ENCODE data around the gene TAS1R3.

The TAS1R3 gene

DNA sequence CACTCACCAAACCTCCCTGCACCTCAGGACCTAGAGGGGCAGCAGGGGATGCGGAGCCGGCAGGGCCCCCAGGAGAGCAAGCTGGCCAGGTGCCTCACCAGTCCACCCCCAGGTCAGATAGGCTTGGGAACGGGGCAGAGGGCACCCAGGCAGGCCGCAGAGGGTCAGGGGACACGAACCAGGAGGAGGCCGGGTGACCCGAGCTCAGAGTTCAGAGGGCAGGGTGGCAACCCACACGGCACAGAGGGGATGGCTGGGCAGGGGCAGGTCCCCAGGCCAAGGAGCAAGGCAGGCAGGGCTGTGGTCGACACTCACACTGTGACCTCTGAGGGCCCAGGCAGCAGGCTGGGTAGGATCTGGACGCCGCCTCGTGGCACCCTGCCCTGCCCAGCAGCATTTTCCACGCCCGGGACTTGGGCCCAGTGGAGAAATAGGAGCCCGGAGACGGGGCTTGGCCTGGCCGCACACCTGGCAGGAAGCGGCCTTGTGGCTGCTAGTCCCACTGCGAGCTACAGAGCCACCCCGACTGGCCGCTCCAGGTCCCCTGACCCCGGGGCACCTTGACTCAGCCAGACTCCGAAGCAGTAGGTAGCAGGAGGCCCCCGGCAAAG, 12.8 kb downstream of the TAS1R3 start:
- no peak overlapping the region for H3K4me3 ChIP-seq (ENCODE audit: control insufficient read depth in 1 of 7, extremely low read depth in 1 of 7, insufficient read depth in 4 of 7, low read depth in 2 of 7, low read length in 6 of 7)
- POLR2A ChIA-PET = interaction anchor here (0.8 kb wide), 1 partner anchor 9 kb away, joined by 4 read pairs; no protein-coding TSS in a partner anchor
- no peaks in the 10 kb centered on the region for H3K27me3 ChIP-seq (replicated peaks in 2 of 5; ENCODE audit: control insufficient read depth in 4 of 5, insufficient read depth in 5 of 5, low read length in 4 of 5)
- CTCF ChIA-PET = no interaction called here
- 95% methylated on average over 24 of the region's 24 CpGs for WGBS (ENCODE audit: insufficient coverage)
- no peaks in the 10 kb centered on the region for H3K9me3 ChIP-seq (ENCODE audit: control extremely low read depth in 1 of 5, control insufficient read depth in 4 of 5, insufficient read depth in 2 of 5, low read depth in 1 of 5, low read length in 4 of 5)
- peaks cover 0 to 17% (median 14%) of the 10 kb centered on the region in 4 experiments for H3K4me1 ChIP-seq (ENCODE audit: control extremely low read depth in 1 of 4, control insufficient read depth in 4 of 4, insufficient read depth in 4 of 4, low read length in 3 of 4)
- no peak overlapping the region for H3K27ac ChIP-seq (ENCODE audit: insufficient read depth in 1 of 2, low read depth in 1 of 2, low read length in 2 of 2, poor library complexity in 1 of 2, severe bottlenecking in 2 of 2)
- DNase-seq = no peak
- peaks cover 3 to 29% (median 14%) of the 10 kb centered on the region in 4 experiments for H3K36me3 ChIP-seq (ENCODE audit: control insufficient read depth in 4 of 4, insufficient read depth in 4 of 4, low read length in 3 of 4)

DNA sequence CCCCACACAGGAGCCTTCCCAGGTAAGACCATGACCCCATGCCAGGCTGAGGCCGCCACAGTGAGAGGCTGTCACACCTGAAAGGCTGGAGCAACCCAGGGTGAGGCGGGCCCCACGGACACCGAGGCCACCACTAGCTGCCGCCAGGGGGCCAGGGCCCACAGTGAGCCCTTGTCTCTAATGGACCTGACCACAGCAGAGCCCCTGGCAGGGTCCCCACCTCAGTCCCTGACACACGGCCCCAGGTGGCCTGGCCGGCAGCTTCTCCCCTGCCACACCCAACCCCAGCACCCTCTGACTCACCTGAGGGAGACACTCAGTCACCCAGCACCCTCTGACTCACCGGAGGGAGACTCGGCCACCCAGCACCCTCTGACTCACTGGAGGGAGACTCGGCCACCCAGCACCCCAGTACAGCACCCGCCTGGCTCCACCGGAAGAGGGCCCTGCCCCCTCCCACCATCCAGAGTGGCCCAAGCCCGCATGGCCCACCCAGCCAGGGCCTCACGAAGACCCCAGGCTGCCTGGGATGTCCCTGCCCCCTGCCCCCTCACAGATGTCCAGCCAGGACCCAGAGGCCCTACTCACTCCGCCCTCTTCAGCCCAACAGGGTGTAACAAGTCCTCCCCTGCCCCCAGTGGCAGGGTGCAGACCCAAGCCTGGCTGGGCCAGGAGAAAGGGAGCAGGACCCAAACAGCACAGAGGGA, 13.7 kb downstream of the TAS1R3 start:
- Histone ChIP-seq H3K4me3 (ENCODE audit: control insufficient read depth in 1 of 7, extremely low read depth in 1 of 7, insufficient read depth in 4 of 7, low read depth in 2 of 7, low read length in 6 of 7) (no peak overlapping the region), H3K36me3 (ENCODE audit: control insufficient read depth in 4 of 4, insufficient read depth in 4 of 4, low read length in 3 of 4) (peaks cover 3 to 22% (median 11%) of the 10 kb centered on the region in 4 experiments), H3K9me3 (ENCODE audit: control extremely low read depth in 1 of 5, control insufficient read depth in 4 of 5, insufficient read depth in 2 of 5, low read depth in 1 of 5, low read length in 4 of 5) (no peaks in the 10 kb centered on the region), H3K27me3 (replicated peaks in 2 of 5; ENCODE audit: control insufficient read depth in 4 of 5, insufficient read depth in 5 of 5, low read length in 4 of 5) (no peaks in the 10 kb centered on the region), H3K27ac (ENCODE audit: insufficient read depth in 1 of 2, low read depth in 1 of 2, low read length in 2 of 2, poor library complexity in 1 of 2, severe bottlenecking in 2 of 2) (no peak overlapping the region), H3K4me1 (ENCODE audit: control extremely low read depth in 1 of 4, control insufficient read depth in 4 of 4, insufficient read depth in 4 of 4, low read length in 3 of 4) (peaks cover 0 to 17% (median 15%) of the 10 kb centered on the region in 4 experiments)
- ChIA-PET POLR2A (no interaction called here), CTCF (interaction anchor here (2.2 kb wide), 1 partner anchor 27 kb away, joined by 7 read pairs; no protein-coding TSS in a partner anchor)
- no peak for DNase-seq
- over 99% methylated on average over 12 of the region's 15 CpGs for WGBS (ENCODE audit: insufficient coverage)

DNA sequence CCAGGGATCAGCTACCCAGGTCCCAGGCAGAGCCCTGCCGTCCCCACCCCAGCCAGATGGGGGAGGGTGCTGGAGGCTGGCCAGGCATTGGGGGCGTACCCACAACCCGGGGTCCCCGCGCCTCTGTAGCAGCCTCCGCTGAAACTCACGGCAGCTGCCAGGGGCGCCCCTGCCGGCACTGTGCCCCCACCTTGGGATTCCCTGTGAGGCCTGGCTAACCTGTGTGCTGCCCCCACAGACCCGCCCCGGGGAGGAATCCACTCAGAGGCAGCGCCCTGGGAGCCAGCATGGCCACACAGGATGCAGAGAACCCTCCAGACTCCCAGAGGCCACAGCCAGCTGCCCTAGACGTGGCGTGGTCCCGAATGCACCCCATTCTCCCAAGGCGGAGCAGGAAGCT, 14.3 kb downstream of the TAS1R3 start:
- Histone ChIP-seq H3K4me3 (ENCODE audit: control insufficient read depth in 1 of 7, extremely low read depth in 1 of 7, insufficient read depth in 4 of 7, low read depth in 2 of 7, low read length in 6 of 7) (no peak overlapping the region), H3K36me3 (ENCODE audit: control insufficient read depth in 4 of 4, insufficient read depth in 4 of 4, low read length in 3 of 4) (peaks cover 3 to 17% (median 8%) of the 10 kb centered on the region in 4 experiments), H3K4me1 (ENCODE audit: control extremely low read depth in 1 of 4, control insufficient read depth in 4 of 4, insufficient read depth in 4 of 4, low read length in 3 of 4) (peaks cover 0 to 17% (median 15%) of the 10 kb centered on the region in 4 experiments), H3K27ac (ENCODE audit: insufficient read depth in 1 of 2, low read depth in 1 of 2, low read length in 2 of 2, poor library complexity in 1 of 2, severe bottlenecking in 2 of 2) (no peak overlapping the region), H3K9me3 (ENCODE audit: control extremely low read depth in 1 of 5, control insufficient read depth in 4 of 5, insufficient read depth in 2 of 5, low read depth in 1 of 5, low read length in 4 of 5) (no peaks in the 10 kb centered on the region), H3K27me3 (replicated peaks in 2 of 5; ENCODE audit: control insufficient read depth in 4 of 5, insufficient read depth in 5 of 5, low read length in 4 of 5) (no peaks in the 10 kb centered on the region)
- POLR2A ChIA-PET = no interaction called here
- WGBS (ENCODE audit: insufficient coverage) = 98% methylated on average over 14 of the region's 16 CpGs
- no peak for DNase-seq
- CTCF ChIA-PET = interaction anchor here (2.2 kb wide), 1 partner anchor 26 kb away, joined by 7 read pairs; no protein-coding TSS in a partner anchor

DNA sequence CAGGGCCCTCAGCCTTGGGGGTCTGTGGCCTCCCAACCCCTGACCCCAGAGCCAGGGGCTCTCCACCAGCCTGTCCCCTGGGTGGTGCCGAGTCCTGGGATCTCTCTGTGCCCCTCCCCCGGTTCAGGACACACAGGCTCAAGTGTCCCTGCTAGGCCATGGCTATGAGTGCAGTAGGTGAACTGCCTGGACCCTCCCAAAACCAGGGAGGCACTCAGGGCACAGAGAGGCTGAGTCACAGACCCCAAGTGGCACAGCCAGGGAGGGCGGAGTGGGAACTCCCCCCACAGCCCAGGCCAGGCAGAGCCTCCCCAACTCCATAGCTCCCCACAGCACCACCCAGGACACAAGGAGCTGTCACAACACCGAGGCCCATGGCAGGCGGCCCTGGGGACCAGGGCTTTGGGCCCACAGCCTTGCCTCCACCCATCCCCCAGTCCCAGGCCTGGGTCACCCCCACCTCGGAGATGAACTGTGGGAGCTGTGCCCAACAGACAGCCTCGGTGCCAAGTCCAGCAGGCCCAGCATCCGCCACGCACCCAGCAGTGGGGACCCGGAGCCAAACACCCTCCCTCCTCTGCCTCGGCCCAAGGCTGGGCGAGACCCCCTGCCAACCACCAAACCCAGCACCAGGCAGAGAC, 14.9 kb downstream of the TAS1R3 start:
- 94% methylated on average over 6 of the region's 12 CpGs for WGBS (ENCODE audit: insufficient coverage)
- no peaks in the 10 kb centered on the region for H3K9me3 ChIP-seq (ENCODE audit: control extremely low read depth in 1 of 5, control insufficient read depth in 4 of 5, insufficient read depth in 2 of 5, low read depth in 1 of 5, low read length in 4 of 5)
- no peak for DNase-seq
- peaks cover 0 to 17% (median 15%) of the 10 kb centered on the region in 4 experiments for H3K4me1 ChIP-seq (ENCODE audit: control extremely low read depth in 1 of 4, control insufficient read depth in 4 of 4, insufficient read depth in 4 of 4, low read length in 3 of 4)
- no peaks in the 10 kb centered on the region for H3K27me3 ChIP-seq (replicated peaks in 2 of 5; ENCODE audit: control insufficient read depth in 4 of 5, insufficient read depth in 5 of 5, low read length in 4 of 5)
- peaks cover under 1 to 11% (median 5%) of the 10 kb centered on the region in 4 experiments for H3K36me3 ChIP-seq (ENCODE audit: control insufficient read depth in 4 of 4, insufficient read depth in 4 of 4, low read length in 3 of 4)
- H3K27ac ChIP-seq (ENCODE audit: insufficient read depth in 1 of 2, low read depth in 1 of 2, low read length in 2 of 2, poor library complexity in 1 of 2, severe bottlenecking in 2 of 2) = no peak overlapping the region
- ChIA-PET POLR2A (no interaction called here), CTCF (interaction anchor here (0.9 to 2.2 kb wide), 2 partner anchors 26 to 29 kb away, joined by 3 to 7 read pairs; partner anchors contain the start of gene AURKAIP1)
- no peak overlapping the region for H3K4me3 ChIP-seq (ENCODE audit: control insufficient read depth in 1 of 7, extremely low read depth in 1 of 7, insufficient read depth in 4 of 7, low read depth in 2 of 7, low read length in 6 of 7)

DNA sequence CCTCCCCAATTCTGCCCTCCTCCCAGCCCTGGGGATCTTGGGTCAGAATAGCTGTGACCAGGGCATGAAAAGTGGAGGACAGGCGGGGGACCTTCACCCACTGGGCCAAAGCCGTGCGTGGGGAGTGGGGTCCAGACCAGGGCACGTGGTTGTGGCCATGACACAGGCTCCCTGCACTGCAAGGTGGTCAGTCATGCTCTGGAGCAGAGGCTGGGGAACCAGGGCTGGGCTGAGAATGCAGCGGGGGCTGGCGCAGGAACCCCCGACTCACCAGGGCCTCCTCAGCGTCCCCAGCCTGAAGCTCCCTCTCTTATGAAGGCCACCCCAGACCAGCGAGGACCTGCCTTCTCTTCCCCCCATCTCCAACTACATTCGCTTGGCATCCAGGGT, 15.4 kb downstream of the TAS1R3 start:
- H3K9me3 ChIP-seq (ENCODE audit: control extremely low read depth in 1 of 5, control insufficient read depth in 4 of 5, insufficient read depth in 2 of 5, low read depth in 1 of 5, low read length in 4 of 5) = no peaks in the 10 kb centered on the region
- peaks cover 0 to 6% (median 1%) of the 10 kb centered on the region in 4 experiments for H3K36me3 ChIP-seq (ENCODE audit: control insufficient read depth in 4 of 4, insufficient read depth in 4 of 4, low read length in 3 of 4)
- peaks cover 0 to 2% (median 0%) of the 10 kb centered on the region in 5 experiments for H3K27me3 ChIP-seq (replicated peaks in 2 of 5; ENCODE audit: control insufficient read depth in 4 of 5, insufficient read depth in 5 of 5, low read length in 4 of 5)
- 90% methylated on average over 6 of the region's 10 CpGs for WGBS (ENCODE audit: insufficient coverage)
- CTCF ChIA-PET = interaction anchor here (0.9 to 2.2 kb wide), 3 partner anchors 25 to 29 kb away, joined by 3 to 14 read pairs (median 7); partner anchors contain the start of gene AURKAIP1
- peaks cover 0 to 17% (median 16%) of the 10 kb centered on the region in 4 experiments for H3K4me1 ChIP-seq (ENCODE audit: control extremely low read depth in 1 of 4, control insufficient read depth in 4 of 4, insufficient read depth in 4 of 4, low read length in 3 of 4)
- DNase-seq = no peak
- POLR2A ChIA-PET = no interaction called here
- no peak overlapping the region for H3K27ac ChIP-seq (ENCODE audit: insufficient read depth in 1 of 2, low read depth in 1 of 2, low read length in 2 of 2, poor library complexity in 1 of 2, severe bottlenecking in 2 of 2)
- H3K4me3 ChIP-seq (ENCODE audit: control insufficient read depth in 1 of 7, extremely low read depth in 1 of 7, insufficient read depth in 4 of 7, low read depth in 2 of 7, low read length in 6 of 7) = no peak overlapping the region

DNA sequence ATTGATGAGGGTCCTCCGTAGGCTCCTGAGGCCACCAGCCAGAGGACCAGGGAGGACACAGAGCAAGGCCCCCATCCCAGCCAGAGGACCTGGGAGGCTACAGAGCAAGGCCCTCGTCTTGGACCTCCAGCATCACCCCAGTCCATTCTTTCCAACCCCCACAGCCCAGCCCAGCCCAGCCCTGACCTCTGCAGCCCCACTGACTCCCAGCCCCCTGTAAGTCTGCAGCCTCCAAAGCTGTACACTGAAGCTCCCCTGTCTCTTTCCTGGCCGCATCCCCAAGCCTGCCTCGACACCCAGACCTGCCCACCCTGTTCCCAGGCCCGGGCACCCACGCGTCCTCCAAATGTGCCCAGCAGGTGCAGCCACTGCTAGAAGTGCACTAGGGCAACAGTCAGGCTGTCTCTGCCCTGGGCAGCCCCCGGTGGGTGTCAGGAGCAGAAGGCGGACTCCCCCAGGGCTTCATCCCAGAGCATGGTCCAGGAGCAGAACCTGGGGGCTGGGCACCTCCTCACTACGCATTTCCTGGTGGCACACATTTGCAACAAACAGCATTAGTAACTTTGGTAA, 16.0 kb downstream of the TAS1R3 start:
- H3K27ac ChIP-seq (ENCODE audit: insufficient read depth in 1 of 2, low read depth in 1 of 2, low read length in 2 of 2, poor library complexity in 1 of 2, severe bottlenecking in 2 of 2) = no peak overlapping the region

More for the DNA sequence above, 16.0 kb downstream of the TAS1R3 start:
- peaks cover 0 to 17% (median 16%) of the 10 kb centered on the region in 4 experiments for H3K4me1 ChIP-seq (ENCODE audit: control extremely low read depth in 1 of 4, control insufficient read depth in 4 of 4, insufficient read depth in 4 of 4, low read length in 3 of 4)
- DNase-seq = no peak
- H3K36me3 ChIP-seq (ENCODE audit: control insufficient read depth in 4 of 4, insufficient read depth in 4 of 4, low read length in 3 of 4) = peaks cover 0 to 2% (median 0%) of the 10 kb centered on the region in 4 experiments
- H3K9me3 ChIP-seq (ENCODE audit: control extremely low read depth in 1 of 5, control insufficient read depth in 4 of 5, insufficient read depth in 2 of 5, low read depth in 1 of 5, low read length in 4 of 5) = no peaks in the 10 kb centered on the region
- 100% methylated on average over 8 of the region's 10 CpGs for WGBS (ENCODE audit: insufficient coverage)
- H3K27me3 ChIP-seq (replicated peaks in 2 of 5; ENCODE audit: control insufficient read depth in 4 of 5, insufficient read depth in 5 of 5, low read length in 4 of 5) = peaks cover 0 to 8% (median 0%) of the 10 kb centered on the region in 5 experiments
- ChIA-PET POLR2A (no interaction called here), CTCF (interaction anchor here (0.9 to 2.2 kb wide), 2 partner anchors 25 to 28 kb away, joined by 3 to 14 read pairs; partner anchors contain the start of gene AURKAIP1)
- H3K4me3 ChIP-seq (ENCODE audit: control insufficient read depth in 1 of 7, extremely low read depth in 1 of 7, insufficient read depth in 4 of 7, low read depth in 2 of 7, low read length in 6 of 7) = no peak overlapping the region
